GM19035 (cell line): ENCODE measurements around the gene TENM3.

Experiments
- ATAC-seq: cut with Tn5 transposase; IDR thresholded peaks from one replicate; pipeline ENCODE4 v1.9.1; 2021; ENCODE audit not compliant: unreplicated experiment

TENM3 gene

DNA sequence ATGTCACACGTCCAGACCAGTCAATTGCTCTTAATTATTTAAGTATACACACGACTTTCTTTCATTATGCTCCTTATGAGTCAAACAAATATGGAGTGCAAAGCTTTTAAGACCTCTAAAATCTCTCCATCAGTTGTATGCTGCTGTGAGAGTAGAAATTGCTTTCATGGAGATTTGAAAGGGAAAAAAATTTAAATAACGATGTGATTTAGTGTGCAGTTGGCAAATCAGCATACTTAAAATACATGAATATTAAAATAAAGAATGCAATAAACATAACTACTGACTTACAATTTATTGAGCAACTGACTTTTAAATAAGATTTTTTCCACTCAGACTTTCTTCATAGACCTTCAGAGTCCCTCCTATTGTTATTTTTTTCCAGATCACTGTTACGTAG is 9.0 kb downstream of the TENM3 start:
- no peak for ATAC-seq

DNA sequence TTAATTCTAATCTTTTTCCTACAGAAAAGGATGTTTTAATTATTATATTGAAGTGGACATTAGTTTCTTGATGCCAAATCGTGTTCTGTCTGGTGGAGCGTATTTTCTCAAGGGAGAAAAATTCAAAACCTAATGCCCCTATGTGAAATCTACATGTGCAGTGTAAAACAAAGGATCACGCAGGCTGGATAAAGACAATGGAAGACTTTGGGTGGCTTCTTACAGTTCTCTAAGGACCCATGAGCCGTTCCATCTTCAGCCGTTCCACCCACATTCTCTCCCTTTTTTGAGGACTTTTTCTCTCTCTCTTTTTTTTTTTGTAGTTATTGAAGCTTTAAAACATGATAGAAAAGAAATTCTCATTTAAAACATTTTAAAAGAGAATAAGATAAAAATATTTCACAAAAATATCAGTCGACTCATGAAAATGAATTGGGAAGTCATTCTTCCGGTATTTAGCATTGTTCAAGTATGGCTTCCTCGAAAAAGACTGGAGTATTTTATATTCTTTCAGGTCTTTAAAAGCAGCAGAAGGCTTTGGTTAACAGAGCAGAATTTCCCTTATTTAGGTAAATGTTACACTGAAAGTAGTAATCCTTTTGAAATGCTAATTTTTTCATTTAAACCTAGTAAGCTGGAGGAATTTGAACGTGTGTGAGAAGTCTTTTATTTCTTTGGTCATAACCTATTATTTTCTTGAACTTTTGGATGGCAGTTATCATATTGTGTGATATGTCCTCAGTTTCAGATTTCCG is 11.0 kb downstream of the TENM3 start:
- ATAC-seq, result no peak

DNA sequence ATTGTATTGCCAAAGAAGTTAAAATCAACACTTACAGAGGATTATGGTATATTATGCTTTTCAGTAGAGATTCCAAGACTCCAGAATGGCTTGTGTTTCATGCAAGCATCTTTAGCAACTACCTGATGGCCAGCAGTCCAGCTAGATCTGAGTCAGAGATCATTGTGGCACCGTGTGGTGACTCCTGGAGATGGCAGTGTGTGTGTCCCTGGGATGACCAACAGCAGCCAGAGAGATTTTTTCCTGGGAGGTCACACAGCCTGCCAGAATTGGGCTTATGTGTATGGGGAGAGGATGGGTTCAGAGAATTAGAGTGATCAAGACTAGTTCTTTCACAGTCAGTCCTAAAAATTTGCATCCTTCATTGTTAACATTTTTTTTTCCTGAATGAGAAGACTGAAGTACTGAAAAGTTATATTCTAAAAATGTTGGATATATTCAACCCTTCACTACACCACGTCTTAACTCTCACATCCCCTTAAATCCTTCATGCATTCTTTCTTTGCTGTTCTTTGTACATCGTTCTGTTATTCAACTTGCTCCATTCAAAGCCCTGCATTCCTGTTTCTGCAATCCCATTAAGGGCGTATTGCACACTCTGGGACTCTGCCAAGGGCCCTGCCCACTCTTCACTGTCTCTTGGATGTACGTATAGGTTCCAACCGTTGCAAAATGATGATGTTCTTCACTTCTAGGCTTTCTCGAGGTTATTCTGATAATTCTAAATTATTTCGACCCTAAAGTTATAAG is 12.4 kb downstream of the TENM3 start:
- ATAC-seq, result no peak

DNA sequence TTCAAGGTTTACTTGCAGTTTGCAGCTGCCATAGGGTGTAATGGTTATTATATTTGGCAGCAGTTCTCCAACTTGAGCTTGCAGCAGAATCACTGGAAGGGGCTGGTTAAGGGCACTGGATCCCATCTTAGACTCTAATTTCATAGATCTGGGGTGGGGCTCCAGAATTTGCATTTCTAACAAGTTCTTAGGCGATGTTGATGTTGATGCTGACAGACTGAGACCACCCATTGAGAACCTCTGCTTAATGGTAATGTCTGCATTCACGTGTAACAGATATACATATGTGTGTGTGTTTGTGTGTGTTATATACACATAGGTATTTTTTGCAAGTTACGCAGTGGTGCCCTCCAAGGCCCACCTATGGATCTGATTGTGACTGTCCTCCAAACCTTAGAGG is 13.8 kb downstream of the TENM3 start:
- no peak for ATAC-seq

DNA sequence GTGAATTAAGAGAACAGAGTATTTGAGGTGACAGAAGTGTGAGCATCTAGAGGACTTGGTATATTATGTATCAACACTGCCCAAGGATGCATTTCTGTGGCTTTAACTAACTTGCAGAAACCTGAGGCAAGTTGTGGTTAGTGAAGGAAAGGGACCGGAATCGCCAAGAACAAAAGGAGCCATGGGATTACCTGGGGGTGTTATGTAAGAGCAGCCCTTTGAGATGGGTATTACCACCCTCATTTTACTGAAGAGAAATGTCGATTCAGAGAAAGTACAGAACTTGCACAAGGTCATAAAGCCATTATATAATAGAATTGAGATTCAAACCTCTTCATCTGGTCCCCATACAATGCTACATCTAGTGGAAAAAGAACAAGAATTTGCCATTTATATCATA is 14.3 kb downstream of the TENM3 start:
- ATAC-seq, result no peak

DNA sequence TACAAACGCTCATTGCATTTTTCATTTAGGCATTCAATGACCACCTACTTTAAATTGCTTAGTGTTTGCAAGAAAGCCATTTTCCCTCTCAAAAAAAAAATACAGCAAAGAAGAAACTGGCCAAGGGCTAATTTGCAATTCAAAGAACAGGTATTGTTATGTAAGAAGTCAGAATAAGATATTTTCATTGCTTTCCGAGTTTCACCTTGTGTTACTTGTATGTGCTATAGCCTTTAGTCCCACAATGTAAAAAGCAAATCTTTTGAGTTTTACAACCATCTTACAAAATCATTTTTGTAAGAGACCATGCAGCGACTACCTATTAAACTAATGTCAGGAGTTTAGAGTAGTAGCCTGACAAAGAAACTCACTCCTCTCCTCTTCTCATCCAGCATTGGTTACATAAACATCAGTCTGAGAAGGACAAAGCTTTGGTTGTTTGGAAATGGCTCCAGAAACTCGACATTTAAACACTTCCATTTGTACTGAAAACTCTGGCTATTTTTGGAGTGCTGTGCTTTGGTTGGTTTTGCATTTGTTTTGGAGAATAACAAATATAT is 15.3 kb downstream of the TENM3 start:
- ATAC-seq, result no peak

DNA sequence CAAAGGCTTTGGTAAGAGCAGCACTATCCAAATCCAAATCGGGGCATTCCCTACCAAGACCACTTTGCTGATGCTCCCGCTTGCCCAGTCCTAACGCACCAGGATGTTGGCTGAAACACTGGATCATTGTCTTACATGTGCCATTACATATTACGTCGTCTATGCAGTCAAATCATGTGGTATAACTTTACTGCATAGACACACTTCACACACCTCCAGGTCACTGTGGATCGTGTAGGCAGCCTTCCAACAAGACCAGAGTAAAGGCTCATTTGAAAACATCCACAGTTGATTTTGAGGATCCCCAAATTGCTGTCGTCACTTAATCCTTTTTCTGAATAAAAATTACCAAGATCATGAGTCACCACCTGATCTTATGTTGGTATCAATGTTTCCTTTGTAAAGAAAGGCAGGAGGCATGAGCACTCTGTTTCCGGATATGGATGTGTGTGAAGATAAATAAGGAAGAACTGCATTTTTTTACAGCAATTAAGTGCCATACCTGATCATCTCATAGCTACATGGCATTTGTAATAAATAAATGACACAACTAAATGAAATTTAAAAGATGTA is 18.5 kb downstream of the TENM3 start:
- no peak for ATAC-seq

DNA sequence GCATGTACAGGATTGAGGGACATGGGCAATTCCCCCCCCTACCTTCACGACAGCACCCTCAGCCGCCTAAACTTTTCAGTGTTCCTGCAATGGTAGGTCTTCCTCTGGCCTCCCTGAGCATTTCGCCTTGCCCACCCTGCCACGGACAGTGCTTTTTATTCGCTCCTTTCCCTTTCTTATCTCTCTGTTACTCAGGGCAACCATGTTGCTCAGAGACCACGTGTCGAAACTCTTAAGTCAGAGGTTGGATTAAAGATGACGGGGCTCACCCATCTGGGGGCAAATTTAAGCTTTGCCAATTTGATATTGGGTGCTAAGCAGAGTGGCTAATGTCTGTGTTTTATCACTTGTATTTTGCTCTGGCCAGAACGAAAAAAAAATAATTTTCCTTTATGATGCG is 20.4 kb downstream of the TENM3 start:
- no peak for ATAC-seq

DNA sequence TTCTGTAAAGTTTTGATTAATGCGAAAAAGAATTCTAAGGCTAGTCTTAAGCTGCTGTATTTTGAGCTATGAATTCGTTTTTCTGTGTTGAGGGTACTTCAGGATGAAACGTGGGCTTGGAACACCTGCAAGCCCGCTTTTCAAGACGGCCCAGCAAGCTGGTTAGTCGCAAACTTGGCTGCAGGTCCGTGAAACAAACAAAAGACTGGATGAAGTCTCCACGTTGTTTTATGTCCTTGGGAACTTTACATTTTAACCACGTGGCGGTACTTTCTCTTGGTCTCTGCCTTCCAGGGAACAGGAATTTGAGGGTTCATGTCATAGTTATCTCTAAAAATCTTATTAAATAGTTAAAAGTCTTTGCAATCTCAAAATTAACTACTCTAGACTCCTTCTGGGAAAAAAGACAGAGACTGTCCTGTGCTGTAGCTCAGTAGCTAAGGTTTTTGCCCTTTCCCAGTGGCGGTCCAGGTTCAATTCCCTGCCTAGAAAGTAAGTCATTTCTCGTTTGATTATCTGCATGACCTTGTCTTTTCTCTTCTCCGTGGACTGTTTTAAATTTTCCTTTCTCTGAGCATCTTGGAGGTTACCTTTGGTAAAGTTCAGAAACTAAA is 21.0 kb downstream of the TENM3 start:
- ATAC-seq, result no peak

DNA sequence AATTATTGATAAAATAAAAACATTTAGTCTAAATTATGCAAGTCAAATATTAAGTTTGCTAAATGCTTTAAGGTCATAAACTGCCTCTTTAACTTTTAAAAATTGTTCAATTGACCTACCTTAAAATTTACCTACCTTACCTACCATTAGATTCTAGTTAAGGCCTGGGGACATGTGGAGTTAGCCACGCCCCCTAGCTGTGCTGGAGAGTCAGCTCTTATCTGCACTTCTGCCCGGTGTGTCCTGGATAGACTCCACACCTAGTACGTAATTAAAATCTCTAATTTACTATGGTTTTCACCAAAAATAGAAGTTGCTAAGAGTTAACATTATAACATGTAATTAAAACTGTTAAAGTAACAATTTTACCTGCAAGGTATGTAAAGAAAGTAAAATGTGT is 22.7 kb downstream of the TENM3 start:
- no peak for ATAC-seq

DNA sequence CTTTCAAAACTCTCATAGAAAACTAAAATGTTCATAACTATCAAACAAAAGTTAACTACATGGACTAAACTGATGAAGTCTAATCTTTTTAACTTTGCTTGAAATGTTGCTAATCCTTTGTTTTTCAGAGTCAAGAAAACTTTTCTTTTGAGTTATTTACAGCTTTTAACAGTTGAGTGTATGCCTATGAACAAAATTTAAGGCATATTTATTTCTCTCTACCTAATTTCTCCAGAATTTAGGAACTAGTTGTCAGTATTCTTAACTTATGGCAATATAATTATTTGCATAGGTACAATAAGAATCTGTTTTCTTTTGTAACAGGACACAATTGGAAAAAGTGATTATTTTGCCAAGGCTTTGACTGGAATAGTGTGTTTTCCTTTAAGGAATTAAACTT is 23.8 kb downstream of the TENM3 start:
- ATAC-seq, result no peak

DNA sequence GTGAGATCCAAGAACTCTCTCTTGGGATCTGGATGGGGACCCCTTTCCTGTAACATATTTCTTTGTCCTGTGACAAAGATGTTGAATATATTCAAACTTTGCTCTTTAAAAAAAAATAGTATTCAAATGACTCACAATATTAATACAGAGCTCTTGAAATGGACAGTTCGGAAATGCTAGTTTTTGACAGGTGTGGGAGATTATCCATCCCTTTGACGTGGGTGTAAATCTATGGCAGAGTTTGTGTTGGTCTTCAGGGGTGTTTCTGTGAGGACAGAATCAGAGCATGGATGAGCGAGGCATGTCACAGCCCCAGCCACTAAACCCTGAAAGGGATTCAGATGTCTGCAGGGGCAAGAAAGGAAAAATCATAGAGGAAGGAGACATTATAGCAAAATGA is 25.8 kb downstream of the TENM3 start:
- ATAC-seq, result no peak

DNA sequence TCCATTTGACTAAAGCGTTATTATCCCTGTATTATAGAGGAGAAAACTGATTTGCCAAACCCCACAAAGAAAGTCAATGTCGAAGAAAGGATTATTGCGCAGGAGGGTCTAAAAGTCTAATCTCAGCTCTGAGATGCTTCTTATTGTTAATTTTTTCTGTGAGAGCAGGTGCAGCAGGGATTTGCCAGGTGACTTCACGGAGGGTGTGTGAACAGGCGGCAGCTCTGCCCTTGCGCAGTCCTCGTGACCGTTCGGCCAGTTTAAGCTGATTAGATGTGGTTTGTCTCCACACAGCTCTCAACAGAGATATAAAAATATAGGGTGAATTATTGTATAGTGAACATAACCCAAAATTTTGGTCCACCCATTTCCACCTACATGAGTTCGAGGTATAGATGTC is 28.5 kb downstream of the TENM3 start:
- ATAC-seq, result no peak

DNA sequence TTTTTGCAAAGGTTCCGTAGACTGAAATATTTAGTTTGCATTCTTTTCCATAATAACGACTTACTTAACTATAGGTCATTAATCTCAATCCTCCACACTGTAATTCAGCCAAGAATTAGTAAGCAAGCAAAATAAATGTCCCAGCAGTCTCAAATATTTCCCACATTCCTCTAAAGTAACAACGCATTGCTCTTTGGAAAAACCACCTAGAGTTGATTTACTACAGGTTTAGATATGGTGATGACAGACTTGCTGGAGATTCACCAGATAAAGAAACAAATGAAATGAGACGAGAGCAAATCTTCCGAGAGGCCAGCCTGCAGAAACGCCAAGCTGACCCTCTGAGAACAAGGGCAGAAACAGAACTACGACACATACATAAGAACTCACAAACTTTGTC is 28.9 kb downstream of the TENM3 start:
- ATAC-seq, result no peak

DNA sequence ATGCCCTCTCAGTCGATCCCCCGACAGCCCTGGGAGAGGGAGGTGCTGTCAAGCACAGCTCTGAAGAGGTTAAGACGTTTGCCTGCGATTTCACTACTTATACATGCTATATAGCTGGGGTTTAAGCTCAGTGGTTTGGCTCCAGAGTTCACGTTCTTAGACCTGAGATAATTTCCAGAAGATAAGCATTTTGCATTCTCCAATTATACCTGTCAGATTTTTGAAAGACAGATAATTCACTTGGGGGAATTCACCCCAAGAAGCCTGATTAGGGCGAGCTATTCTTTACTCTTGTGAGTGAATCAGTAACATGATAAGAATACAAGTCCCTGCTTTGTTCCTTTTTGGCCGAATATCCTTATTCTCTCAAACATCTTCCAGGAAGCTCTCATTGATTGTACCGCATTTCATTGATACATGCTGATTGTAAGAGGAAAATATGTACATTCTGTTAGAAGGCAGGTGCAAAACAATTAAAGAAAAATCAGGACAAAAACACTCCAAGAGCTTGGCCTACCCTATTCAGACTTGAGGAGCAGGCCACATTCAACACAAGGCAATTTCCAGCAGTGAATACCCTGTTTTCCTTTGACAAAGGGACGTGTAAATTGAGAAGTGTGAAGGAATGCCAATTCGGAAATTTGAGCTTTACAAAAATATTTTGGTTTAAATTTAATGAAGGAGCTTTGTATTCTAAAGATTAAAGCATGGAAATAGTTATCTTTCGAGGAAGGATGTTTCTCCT is 30.2 kb downstream of the TENM3 start:
- ATAC-seq, result no peak

DNA sequence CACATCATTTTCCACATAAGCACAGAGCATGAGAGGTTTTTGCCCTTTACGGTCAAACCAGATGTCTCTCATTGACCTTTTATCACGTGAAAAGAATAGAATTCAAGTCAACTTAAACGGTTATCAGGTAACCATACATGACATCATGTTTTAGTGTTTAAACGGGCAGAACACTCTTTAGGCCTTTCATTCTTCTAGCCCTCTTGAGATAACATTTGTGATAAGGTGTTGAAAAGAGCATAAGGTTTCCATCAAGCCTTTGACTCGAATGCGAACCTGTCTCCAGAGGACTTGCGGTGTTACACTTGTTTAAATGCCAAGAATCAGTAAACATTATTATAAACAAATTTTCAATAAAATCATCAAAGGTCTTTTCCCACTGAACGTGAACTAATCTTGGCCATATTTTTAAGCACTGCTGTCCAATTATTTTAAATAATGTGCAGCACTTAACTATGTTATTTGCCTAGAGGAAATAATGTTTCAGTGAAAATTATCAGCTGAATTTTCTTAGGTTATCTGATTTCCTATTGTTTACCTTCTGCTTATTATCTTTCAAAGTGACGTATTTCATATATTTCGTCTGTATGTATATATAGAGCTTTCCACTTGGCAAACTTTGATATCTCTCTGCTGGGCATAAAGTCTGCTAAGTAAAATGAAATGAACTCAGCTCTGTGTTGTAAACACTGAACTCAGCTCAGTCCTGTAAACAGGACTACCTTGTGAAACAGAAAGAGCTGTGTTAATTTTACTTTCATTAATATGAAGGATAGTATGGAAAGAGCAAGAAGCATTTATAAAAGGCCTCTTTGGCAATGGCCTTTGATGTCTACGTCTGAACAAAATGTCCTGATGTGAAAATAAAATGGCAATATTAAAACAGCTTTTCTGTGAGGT is 33.3 kb downstream of the TENM3 start:
- ATAC-seq, result no peak

DNA sequence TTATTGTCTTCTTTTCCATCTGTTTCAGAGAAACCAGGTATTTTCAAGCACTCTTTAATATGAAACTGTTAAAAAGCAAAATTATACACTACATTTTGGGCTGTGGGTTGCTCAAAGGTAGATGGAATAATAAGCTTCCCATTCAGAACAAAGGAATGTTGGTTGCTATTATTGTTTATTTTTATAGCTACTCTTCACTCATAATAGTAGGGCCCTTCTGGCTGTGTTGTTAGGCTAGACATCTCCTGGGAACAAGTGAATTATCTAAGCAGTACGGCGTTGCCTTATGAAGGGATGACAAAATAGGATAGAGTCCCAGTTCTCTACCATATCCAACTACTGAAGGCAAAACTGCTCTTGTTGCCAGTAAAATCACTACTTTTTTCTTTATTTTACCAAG is 34.2 kb downstream of the TENM3 start:
- no peak for ATAC-seq

DNA sequence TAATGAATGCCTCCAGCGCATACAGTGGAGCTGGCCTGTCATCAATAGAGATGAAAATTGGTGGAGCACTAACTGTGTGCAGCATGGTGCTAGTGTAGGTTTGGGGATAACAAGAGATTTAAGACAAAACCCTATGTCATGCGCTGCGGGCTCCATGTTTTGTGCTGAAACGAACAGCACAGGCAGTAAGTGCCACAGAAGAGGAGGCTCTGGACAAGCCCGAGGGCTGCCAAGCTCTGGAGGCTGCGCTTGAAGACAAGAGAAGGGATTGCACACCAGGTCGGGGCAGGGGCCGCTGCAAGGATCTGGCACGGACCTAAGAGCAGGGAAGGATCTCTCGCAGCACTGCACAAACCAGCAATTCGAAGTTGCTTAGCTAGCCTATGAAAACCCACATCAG is 35.5 kb downstream of the TENM3 start:
- ATAC-seq, result no peak

DNA sequence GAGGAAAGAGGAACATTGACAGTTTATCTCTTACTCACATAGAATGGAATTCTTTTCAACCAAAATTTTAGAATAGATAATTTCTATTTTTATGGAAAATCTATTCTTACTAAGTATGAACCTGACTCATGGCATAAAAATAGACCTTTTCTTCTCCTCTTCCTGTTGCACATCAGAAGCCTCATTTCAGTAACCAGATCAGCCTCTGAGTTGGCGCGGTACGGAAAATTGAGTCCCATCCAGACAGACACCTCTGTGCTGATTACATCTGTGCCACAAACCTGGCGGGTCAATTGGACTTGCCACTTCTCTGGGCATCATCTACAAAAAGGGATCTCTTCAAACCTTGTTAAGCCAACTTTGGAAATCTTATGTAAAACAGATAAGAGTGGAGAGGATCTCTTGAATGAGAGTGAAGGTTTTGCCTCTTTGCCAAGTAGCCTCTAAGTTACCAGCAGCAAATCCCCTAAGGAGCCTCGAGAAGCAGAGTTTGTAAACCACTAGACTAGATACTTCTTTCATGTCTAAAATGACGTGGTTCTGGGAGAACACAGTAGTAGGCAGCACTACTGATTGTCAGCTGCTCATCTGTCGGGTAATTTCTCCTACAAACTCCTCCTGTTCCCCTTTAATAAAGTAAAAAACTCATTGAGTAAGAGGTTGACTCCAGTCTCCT is 37.4 kb downstream of the TENM3 start:
- ATAC-seq, result no peak
